A172 (cell line): Measurements from ENCODE around the gene HAPSTR1. TPM values are rescaled to one million over a fixed set of nuclear protein-coding genes. Genes with fewer than 3 reads are reported as not detected.

Source experiments
- DNase-seq: peaks from one replicate; pipeline ENCODE4 v3.0.0-alpha.2; 2015; ENCODE audit warnings: low spot score
- total RNA-seq: library from RNA; depleted of rRNA; stranded (reverse); fragments of >200 nt; shearing (Covaris generic); gene quantifications from 2 replicates; pipeline ENCODE4 v1.2.3, GENCODE V29; 2014

HAPSTR1 gene
- total RNA-seq, 1 experiment from 2014 or later: 79.6 TPM

DNA sequence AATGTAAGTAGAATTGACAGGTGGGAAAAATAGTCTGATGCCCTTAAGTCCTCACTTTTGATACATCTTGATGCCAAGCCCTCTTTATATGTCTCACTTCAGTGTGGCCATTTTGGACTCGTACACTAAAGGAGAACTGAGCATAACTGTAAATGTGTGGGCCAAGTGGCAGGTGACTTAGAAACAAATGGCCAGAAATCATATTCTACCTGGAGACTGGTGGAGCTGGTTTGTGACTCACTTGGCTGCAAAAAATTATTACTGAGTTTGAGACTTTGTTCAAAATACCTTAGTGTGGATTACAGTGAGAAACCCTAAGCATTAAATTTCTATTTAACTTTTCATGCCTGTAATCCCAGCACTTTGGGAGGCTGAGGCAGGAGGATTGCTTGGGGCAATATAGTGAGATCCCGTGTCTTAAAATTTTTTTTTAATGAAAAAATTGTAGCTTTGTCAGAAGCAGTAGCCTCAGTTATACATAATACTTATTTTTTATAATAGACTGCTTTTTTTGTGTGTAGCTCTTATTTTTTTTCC, 5.0 kb downstream of the HAPSTR1 start:
- DNase-seq: no peak

DNA sequence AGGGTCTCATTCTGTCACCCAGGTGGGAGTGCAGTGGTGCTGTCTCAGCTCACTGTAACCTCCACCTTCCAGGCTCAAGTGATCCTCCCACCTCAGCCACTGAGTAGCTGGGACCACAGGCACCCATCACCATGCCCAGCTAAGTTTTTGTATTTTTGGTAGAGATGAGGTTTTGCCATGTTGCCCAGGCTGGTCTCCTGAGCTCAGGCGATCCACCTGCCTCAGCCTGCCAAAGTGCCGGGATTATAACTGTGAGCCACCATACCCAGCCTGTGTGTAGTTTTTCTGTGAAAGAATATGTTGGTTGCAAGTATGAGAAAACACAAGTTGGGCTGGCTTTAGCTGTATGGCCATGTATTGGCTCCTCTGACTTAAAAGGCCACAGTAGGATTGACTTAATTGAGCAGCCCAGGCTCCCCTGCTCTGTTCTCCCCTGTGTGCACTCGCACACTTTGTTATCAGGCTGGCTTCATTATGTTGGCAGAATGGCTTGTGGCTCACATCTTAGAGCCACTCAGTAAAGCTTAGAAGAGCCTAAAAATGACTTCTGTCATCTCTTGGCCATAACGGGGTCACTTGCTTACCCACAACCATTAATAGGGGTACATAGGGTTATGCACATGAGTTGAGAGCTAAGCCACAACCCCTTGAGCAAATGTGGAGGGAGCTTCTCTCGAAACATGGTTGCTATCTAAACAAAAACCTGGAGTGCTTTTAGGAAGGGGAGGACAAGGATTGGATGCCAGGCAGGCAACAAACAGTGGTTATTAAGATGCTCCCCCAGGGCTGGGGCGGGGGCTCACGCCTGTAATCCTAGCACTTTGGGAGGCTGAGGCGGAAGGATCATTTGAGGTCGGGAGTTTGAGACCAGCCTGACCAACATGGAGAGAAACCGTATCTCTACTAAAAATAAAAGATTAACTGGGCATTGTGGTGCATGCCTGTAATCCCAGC, 6.1 kb downstream of the HAPSTR1 start:
- no peak for DNase-seq

DNA sequence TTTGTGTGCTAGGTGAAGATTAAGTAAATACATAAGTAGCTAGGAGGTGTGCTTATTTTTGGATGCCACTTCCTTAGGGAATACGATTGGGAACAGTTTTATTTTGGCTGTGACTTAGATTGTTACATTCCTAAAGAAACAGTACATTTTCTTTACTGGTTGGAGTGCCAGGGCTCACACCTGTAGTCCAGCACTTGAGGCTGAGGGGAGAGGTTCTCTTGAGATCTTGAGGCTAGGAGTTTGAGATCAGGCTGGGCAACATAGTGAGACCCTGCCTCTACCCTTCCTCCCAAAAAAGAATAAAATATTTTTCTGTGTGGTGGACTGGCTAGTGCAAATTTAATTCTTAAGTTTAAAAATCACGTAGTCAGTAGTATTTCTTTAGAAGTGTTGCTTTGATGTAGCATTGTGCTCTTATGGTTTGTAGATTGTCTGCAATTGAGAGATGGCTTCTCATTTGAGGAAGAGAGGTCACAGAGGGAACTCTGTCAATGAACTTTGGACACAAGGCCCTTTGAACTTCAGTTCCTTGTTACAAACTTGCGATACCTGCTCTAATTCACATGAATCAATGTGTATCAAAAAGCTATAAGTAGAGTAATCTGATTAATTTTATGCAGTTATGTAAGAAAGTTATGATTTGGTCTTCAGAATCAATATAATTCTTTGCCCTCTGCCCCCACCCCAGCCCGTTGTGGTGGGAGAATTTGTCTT, 7.1 kb downstream of the HAPSTR1 start:
- no peak for DNase-seq

DNA sequence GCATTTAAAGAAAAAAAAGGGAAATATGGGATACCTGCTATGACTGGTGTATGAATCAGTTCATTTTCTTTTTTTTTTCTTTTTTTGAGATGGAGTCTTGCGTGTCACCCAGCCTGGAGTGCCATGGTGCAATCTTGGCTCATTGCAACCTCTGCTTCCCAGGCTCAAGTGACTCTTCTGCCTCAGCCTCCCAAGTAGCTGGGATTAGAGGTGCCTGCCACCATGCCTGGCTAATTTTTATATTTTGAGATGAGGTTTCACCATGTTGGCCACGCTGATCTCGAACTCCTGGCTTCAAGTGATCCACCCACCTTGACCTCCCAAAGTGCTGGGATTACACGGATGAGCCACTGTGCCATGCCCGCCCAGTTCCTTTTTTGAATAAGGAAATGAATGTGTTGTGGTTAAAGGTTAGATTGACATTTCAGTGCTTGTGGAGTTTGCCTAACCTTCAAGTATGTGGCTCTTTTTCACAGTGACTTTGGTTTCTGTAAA, 7.7 kb downstream of the HAPSTR1 start:
- DNase-seq: no peak

GRCh38 chr16:9102379-9102778, 10.9 kb downstream of the HAPSTR1 start:
- DNase-seq: peak; percentile 65

GRCh38 chr16:9102943-9103342, 11.5 kb downstream of the HAPSTR1 start:
- DNase-seq: no peak

GRCh38 chr16:9103546-9103945, 12.1 kb downstream of the HAPSTR1 start:
- DNase-seq: no peak

GRCh38 chr16:9105189-9105588, 13.7 kb downstream of the HAPSTR1 start:
- no peak for DNase-seq

DNA sequence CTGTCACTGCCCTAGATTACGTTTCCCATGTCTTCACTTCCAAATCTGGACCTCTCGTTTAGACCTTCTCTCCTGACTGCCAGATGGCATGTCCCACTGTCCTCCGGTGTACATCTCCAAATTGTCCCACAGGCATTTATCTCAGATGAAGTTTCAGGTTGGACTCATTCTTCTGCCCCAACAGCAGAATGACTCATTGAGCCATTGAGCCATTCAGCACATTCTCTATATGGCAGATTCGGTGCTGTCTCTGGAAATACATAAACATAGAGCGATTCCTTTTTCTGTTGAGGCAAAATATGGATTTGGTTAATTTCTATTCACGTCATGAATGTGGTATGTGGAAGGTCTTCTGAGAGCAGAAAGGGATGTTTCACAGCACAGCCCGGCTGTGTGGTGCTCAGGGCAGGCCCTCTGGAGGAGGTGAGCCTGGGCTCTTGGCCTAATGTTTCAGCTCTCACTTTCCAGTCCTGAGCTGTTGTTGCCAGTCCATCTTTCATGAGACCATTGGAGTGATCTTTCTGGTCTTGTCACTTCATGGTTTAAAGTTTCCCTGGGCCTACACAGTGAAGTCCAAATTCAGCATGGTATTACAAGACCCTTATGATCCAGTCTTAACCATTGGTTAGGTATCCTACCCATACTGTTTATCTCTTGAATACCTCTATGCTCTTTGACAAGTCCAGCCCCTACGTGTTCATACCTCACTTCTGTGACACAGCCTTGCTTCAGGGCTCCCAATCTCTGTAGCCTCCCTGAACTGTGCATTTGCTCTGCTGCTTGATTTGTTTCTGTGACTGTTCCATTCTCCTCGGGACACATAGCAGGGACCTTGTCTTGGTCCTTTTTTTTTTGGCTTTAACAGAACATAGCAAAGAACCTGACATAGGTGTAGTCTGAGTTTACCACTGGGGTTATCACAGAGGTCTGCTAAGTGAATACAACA, 15.9 kb downstream of the HAPSTR1 start:
- DNase-seq: no peak

- no peak for DNase-seq
Measured at GRCh38 chr16:9109255-9109654, 17.8 kb downstream of the HAPSTR1 start.

DNA sequence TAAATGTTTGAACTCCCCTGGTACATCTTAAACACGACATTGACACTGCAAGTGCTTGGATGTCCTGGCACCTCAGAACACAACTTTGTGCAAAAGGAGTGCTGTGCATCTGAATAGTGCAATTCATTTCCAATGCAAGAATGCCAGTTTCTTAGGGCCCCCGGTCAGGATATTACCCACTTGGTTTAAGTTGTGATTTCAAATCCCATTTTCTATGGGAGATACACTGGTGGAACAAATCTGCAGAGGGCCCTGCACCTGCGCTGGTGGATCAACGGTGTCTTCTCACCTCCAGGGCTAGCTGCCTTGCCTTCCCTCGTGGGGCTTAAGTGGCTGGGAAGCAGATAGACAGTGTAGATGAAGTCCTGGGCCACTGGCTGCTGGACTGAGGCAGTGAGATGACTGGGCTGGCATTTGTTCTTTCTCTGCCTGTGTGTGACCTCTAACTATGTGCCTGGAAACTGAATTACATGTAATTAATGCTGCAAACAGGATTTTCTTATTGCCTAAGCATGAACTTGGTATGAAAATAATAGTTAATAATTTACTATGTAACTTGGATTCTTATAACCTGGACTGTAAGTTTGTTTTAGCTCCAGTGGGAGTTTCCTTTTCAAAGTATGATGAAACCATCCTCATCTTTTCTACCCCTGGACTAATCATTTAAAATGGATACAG, 20.9 kb downstream of the HAPSTR1 start:
- no peak for DNase-seq

DNA sequence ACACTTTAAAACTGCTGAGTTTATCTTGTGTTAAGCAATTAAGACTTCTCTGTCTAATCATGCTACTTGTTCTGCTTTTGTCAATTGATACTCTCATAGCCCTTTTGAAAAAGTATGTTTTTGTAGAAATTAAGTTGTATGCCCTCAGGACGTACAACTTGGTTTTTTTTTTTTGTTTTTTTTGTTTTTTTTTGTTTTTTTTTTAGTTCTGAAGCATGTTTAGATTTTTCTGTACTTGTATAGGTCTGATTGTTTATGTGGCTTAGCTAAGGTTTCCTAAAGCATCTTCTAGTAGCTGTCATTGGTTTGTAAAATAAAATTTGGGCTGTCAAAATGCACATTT, 21.4 kb downstream of the HAPSTR1 start:
- no peak for DNase-seq

DNA sequence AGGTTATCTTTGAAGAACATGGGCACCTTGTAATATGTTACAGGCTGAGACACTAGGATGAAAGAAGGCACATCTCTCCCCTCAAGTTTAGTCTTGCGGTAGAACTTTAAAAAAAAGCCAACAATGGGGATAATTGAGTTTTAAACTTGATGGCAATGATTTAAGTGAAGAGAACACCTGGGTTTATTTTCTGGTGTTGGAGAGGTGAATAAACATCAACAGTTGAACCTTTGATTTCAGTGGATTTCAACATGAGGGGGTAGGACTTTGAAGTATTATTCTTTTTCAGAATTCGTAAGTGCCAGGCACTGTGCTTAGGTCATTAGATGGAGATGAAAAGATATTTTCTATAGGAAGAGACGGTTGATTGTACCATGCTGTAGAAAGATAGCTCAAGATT, 22.3 kb downstream of the HAPSTR1 start:
- no peak for DNase-seq

DNA sequence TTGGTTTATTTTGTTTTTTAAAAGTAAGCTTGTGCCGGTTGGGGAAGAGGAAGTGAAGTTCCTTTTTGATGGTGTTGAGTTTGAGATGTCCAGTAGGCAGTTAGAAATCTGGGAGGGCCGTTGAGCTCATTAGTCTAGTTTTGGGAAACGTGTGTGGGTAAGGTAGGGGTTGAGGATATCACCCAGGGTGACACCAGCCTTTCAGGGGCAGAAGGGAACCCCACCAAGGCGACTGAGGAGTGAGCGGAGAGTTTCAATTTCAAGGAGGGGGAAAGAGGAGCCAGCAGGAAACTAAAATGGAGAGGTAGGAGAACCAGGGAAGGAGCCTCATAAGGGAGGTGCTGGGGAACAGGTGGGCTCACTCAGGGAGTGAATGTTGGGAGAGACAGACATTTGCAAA, 22.7 kb downstream of the HAPSTR1 start:
- no peak for DNase-seq

- no peak for DNase-seq
Measured at GRCh38 chr16:9114842-9115241, 23.4 kb downstream of the HAPSTR1 start.

DNA sequence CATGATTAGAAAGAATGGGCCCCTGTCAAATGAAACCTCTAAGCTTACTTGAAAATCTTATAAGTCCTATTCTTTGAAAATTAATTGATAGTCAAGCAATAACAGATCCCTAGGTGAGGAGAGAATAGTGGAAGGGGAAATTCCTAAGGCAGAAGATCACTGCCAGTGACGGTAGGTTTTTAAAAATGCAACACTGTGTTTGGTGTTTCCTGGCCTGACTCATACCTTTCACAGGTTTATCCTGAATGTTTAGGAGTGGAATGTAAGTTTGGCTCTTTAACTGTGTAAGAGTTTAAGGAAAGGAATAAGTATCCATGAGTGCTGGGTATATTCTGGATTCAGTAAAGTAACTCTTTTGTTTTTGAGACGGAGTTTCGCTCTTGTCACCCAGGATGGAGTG, 23.8 kb downstream of the HAPSTR1 start:
- DNase-seq: peak; percentile 47

DNA sequence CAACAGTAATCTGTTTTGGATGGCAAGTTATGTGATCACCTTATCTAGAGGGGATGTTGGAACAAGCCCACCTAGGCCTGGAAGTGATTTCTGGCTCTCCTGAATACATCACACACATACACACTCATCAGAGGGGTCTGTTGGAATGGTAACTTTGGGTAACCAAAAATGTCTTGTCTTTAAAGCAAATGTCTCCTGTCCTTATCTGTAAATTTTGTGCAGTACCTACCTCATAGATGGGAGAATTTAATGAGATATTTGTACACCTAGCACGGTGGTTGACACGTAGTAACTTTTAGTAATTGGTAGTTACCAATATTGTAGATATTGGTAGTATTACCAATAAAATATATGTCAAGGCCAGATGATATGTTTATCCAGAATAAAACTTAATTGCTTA, 24.7 kb downstream of the HAPSTR1 start:
- DNase-seq: no peak

DNA sequence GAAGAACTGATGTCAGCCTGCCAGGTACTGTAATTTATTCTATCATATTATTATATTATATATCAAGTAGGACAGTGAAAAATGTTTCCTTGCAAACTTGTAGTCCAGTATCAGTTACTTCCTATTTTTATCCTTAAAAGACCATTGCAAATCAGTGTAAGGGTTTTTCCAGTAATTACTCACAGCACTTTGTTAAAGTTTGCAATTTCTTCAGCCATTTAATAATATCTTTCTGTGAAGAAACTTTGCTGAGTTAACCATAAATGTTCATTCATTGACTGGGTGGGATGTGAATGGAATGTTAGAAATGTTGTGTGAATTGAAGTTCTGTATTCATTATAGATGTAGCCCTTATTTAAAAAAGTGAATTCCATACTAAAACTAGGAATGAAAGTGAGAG, 26.7 kb downstream of the HAPSTR1 start:
- no peak for DNase-seq

DNA sequence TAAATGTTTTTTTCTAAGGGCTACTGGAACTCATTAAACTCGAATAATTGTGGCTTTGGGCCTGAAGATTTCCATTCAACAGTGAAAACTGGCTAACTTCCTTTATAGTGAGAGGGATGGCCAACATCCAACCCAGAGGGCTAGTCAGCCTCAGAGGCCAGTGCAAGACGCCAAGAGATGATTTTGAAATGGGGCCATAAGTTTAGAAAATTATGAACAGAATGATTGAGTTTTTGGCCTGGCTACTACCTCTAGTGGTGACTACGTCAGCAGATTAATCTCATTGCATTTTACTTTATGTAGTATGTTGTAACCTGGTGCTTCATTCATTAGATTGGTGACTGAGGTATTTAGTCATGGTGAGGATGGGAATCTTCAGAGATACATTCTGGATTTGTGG, 28.4 kb downstream of the HAPSTR1 start:
- DNase-seq: no peak

GRCh38 chr16:9122342-9122741, 30.9 kb downstream of the HAPSTR1 start:
- no peak for DNase-seq

GRCh38 chr16:9122969-9123368, 31.5 kb downstream of the HAPSTR1 start:
- no peak for DNase-seq
